ENCODE measurements around the gene STK32B. TPM values are rescaled to one million over a fixed set of nuclear protein-coding genes. Genes with fewer than 3 reads are reported as not detected.

Gene STK32B
- total and polyA plus RNA-seq, 9 of the 15 experiments (the other 6 are each of a cell fraction or from before 2014, with no cell fraction given): 0.03 to 0.20 (median 0.07) TPM; not detected in 2

- TF ChIP-seq, protein P1, sequence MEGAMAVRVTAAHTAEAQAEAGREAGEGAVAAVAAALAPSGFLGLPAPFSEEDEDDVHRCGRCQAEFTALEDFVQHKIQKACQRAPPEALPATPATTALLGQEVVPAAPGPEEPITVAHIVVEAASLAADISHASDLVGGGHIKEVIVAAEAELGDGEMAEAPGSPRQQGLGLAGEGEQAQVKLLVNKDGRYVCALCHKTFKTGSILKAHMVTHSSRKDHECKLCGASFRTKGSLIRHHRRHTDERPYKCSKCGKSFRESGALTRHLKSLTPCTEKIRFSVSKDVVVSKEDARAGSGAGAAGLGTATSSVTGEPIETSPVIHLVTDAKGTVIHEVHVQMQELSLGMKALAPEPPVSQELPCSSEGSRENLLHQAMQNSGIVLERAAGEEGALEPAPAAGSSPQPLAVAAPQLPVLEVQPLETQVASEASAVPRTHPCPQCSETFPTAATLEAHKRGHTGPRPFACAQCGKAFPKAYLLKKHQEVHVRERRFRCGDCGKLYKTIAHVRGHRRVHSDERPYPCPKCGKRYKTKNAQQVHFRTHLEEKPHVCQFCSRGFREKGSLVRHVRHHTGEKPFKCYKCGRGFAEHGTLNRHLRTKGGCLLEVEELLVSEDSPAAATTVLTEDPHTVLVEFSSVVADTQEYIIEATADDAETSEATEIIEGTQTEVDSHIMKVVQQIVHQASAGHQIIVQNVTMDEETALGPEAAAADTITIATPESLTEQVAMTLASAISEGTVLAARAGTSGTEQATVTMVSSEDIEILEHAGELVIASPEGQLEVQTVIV (CRISPR knock-in tag; IDR thresholded peaks at IDR 0.05; ENCODE audit: borderline replicate concordance): no peak
- no peak for TF ChIP-seq MTF1 (CRISPR knock-in tag; IDR thresholded peaks at IDR 0.05; ENCODE audit: borderline replicate concordance)
- TF ChIP-seq, protein P2, sequence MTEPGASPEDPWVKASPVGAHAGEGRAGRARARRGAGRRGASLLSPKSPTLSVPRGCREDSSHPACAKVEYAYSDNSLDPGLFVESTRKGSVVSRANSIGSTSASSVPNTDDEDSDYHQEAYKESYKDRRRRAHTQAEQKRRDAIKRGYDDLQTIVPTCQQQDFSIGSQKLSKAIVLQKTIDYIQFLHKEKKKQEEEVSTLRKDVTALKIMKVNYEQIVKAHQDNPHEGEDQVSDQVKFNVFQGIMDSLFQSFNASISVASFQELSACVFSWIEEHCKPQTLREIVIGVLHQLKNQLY (CRISPR knock-in tag; conservative IDR thresholded peaks at IDR 0.05): no peak
- no peak for TF ChIP-seq HDAC3 (IDR thresholded peaks at IDR 0.05; ENCODE audit: borderline replicate concordance, partially characterized antibody)
- TF ChIP-seq ASH1L (IDR thresholded peaks at IDR 0.05; ENCODE audit: borderline replicate concordance, low read depth, partially characterized antibody): no peak
- TF ChIP-seq MBD2 (IDR thresholded peaks at IDR 0.05; ENCODE audit: borderline replicate concordance, low read depth): no peak
- no peak for TF ChIP-seq ZNF217 (CRISPR knock-in tag; IDR thresholded peaks at IDR 0.05)
- TF ChIP-seq KDM2B (CRISPR knock-in tag; IDR thresholded peaks at IDR 0.05): no peak
- no peak for TF ChIP-seq POLR2B (IDR thresholded peaks at IDR 0.05; ENCODE audit: low read depth, partially characterized antibody)
- no peak for TF ChIP-seq HMG20A (CRISPR knock-in tag; conservative IDR thresholded peaks at IDR 0.05)
- TF ChIP-seq, protein P3, sequence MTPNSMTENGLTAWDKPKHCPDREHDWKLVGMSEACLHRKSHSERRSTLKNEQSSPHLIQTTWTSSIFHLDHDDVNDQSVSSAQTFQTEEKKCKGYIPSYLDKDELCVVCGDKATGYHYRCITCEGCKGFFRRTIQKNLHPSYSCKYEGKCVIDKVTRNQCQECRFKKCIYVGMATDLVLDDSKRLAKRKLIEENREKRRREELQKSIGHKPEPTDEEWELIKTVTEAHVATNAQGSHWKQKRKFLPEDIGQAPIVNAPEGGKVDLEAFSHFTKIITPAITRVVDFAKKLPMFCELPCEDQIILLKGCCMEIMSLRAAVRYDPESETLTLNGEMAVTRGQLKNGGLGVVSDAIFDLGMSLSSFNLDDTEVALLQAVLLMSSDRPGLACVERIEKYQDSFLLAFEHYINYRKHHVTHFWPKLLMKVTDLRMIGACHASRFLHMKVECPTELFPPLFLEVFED (CRISPR knock-in tag; conservative IDR thresholded peaks at IDR 0.05): no peak
These were observed 332.1 kb downstream of the STK32B start (continued) for GRCh38 chr4:5383191-5383980.
